Ammon's horn (tissue), 1 donor: Measurements from ENCODE around the gene EXOSC10.
A peak's percentile ranks its signal among the peaks of the same experiment; 100 is the strongest.
"Not testable (repeated sequence)": the region's sequence is repeated elsewhere in the genome, so short reads cannot be mapped to it uniquely, and the experiment has no call there.

Experiments
- DNase-seq: peaks from one replicate; pipeline ENCODE4 v3.0.0-alpha.2; 2016; ENCODE audit warnings: low spot score

The EXOSC10 gene

DNA sequence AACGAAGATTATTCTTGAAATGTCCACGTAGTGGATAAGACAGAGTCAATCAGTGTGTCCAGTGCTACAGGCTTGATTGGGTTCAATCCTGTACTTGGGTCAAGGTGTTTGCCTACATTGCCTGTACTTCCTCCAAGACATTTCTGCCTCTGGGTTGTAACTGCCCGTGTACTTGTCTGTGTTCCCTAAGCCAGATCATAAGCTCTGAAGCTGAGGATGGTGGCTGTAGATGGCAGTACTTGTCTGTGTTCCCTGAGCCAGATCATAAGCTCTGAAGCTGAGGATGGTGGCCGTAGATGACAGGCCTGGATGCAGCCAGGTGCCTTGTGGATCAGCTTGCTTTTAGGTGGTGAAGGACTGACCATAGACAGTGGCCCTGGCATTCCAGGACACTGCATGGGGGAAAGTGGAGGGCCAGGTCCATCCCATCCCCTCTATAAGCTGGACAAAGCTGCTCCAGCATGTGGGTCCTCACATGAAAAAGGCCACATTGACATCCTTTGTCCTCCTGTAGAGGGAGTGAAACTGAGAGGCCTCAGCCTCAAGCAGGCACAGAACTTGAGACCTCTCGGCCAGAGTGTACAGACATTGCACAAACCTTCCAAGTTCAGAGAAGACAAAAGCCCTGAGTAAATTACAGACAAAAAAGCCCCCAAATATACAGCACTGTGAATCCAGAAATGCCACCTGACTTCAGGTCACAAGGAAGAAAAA is 37.9 kb downstream of the EXOSC10 start:
- DNase-seq: no peak

DNA sequence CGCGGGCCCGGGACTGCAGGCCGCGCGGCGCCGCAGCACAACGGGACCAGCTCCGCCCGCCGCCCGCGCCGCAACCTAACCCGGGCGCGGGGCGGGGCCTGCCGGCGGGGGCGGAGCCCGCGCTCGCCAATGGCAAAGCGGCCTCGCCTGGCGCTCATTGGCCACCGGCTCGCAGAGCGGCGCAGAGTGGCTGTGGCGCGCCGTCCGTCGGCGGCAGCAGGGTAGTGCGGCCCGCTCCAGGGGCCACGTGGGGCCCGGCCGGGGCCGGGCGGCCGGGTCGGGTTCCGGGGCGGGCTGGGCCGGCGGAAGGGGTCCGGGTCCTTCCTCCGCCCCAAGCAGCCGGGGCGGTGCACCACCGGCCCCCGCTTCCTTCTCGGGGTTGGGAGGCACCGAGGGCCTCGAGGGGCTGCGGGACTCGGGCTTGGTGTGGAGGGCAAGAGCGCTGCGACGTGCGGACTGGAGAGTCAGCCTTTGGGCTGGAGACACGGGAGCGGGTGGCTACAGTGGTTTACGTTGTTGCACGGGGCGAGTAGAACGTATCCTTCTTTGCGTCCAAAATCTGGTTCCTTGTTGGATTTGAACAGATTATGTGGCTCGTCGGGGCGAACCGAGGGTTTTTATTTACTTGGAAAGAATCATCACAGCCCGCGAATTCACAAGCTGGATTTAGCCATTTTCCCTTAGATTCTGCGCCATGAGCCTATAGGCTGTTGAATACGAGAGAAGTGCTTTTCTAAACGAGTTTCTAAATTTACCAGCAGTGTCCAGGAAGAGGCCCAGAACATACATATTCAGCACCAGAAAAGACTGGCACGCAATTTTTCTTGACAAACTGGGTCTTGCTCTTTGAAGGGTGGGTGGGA is 39.5 kb downstream of the EXOSC10 start, which contains the start of gene SRM:
Gene SRM (minus strand): TSS at position 51 of the 863 bp plus-strand sequence. CDS start 75 bp downstream, outside the sequence.
- peak; percentile 93 for DNase-seq

DNA sequence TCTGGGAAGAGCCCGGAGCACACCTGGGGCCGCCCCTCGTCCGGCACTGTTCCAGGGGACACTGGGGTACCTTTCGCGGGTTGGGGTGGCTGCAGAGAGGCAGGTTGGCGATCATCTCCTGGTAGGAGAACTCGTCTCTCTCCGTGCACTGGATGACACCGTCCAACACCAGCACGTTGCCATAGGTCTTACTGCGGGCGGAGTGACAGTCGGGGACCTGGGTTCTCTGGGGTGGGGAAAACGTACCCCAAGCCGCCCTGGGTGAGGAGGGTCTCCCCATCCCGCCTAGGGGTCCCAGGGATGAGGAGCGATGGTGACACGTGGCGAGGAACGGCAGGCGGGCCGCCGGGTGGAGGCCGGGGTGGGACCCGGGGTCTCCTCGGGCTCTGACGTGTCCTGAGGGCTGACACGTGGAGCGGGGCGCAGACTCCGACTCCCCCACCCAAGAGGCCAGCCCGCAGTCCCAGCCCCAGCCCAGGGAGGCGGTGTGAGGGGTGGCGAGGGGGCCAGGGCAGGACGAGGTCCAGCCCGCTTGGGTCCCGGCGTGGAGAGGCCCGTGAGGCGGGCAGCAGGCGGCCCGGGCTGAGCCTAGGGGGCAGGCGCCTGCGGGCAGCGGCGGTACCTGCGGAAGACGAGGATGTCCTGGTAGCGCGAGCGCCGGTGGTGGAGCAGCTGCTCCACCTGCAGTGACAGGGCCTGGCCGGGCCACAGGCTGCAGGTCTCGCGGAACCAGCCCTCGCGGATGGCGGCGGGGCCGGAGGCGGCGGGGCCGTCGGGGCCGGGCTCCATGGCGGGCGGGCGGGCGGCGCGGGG is 40.3 kb downstream of the EXOSC10 start:
- DNase-seq: no peak

DNA sequence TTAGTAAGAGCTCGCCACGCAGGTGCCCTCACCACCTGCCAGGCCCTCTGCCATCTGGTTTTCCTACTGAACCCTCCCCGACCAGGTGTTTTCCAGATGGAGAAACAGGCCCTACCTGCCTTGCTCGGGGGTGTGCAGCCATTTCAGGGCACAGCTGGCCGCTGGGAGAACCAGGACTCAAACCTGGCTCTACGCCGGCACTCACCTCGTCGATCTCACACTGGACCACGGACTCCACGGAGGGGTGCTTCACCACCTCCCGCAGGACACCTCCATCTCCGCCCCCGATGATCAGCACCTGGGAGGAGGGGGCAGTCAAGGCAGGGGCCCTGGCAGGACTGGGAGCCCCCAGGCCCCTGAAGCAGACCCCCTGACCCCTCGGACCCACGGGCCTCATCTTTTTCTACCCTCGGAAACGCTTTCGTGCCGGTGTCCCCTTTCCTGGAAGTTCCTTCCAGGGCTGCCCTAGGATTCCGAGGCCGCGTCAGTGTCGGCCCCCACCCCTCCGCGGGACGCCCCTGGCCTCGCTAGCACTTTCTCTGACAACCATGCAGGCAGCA is 41.0 kb downstream of the EXOSC10 start:
- no peak for DNase-seq

DNA sequence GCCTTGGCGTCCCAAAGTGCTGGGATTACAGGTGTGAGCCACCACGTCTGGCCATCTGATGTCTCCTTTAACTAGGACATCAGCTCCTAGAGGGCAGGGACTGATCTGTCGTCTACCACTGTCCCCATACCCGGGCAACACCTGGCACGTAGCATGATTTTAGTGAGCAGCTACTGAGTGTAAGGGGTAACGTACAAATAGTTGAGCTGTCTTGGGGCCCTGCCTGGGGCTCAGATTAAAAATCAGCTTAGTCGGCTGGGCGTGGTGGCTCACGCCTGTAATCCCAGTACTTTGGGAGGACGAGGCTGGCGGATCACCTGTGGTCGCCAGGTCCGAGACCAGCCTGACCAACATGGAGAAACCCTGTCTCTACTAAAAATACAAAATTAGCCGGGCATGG is 41.6 kb downstream of the EXOSC10 start:
- no peak for DNase-seq

DNA sequence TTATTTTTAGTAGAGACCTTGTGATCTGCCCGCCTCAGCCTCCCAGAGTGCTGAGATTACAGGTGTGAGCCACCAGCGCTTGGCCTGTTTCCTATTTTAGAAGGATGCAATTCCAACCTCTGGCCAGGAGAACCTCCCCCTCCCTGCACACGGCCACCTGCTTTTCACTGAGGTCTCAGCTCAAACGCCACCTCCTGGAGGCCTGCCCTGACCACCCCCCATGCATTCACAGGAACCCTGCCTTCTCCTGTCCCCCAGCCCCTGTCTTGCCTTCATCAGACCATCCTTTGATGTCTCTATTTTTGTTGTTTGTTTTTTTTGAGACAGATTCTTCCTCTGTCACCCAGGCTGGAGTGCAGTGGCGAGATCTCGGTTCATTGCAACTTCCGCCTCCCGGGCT is 42.2 kb downstream of the EXOSC10 start:
- DNase-seq: no peak

DNA sequence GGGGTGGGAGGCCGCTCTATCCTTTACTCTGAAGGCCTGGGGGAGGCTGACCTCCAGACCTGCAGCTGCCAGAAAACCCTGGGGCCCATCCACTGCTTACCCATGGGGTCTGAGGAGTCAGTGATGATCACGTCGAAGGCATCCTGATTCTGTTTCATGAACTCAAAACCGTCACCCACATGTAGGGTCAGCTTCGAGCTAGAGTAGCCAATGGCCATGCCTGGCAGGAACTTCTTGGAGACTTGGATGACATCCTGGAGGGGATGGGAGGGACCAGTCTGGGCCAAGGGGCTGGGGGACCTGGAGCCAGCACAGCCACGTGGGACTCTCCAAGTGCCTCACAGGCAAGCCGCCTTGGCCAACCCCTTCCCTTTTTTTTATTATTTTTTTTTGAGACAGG is 43.2 kb downstream of the EXOSC10 start:
- DNase-seq: no peak

DNA sequence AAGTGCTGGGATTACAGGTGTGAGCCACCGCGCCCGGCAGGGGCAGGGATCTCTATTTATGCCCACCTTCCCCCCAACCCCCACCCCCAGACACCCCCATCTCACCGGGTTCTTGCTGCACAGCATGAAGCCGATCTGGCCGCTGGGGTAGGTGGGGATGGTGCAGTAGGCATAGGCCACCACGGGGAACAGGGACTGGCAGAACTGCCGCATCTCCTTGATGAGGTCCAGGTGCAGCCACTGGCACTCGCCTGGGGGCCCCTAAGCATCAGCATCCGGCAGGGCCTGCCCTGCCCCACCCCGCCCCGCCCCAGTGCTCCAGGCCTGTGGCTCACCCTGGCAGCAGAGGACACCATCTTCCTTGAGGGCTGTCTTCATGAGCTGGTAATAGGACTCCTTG is 44.0 kb downstream of the EXOSC10 start:
- no peak for DNase-seq

DNA sequence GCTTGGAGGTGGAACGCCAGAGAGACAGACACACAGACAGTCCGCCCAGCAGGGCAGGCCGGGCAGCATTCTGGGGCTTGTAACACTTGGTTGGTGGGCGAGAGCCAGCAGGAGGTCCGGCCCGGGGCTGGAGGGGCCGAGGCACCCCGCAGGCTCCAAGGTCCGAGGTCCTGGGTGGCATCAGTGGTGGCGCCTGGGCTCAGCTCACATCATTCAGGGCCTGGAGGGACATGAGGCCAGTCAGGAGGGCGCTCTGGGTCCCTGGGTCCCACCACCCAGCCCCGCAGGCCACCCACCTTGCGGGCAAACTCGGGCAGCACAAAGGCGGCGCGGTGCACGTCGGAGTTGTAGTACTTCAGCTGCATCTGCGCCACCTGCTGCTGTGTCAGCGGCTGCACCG is 45.0 kb downstream of the EXOSC10 start:
- no peak for DNase-seq

DNA sequence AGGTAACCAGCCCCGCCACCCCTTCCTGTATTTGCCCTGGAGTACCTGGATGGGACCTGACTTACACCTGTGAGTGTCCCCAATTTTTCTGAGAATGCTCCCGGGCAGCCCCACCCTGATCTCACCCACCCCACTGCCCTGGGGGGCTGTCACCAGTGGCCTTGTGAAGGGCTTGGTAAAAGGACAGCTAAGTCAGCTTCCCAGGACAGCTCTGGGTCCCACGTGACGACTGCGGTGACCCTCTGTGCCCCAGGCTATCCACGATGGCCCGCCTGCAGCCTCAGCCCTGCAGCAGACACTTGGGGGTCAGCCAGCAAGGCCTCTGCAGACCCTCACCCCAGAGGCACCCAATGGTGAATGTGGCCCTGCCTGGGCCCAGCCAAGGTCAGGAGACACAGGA is 45.5 kb downstream of the EXOSC10 start:
- no peak for DNase-seq

DNA sequence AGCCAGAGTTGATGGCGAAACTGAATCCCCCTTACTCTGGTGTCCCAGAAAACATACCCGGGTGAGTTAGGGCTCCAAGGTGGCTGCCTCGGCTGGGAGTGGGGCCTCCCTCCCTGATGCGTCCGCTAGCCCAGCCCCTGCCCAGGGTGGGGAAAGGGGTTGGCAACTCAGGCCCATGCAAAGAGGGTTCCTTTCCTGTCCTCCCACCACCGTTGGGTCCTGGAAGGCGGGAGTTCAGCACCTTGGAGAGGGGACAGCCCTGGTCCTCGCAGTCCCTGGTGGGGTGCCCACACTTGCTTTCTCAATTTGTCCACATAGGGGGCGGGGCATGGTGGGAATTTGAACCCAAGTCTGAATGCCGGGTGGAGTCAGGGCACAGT is 45.9 kb downstream of the EXOSC10 start:
- no peak for DNase-seq

DNA sequence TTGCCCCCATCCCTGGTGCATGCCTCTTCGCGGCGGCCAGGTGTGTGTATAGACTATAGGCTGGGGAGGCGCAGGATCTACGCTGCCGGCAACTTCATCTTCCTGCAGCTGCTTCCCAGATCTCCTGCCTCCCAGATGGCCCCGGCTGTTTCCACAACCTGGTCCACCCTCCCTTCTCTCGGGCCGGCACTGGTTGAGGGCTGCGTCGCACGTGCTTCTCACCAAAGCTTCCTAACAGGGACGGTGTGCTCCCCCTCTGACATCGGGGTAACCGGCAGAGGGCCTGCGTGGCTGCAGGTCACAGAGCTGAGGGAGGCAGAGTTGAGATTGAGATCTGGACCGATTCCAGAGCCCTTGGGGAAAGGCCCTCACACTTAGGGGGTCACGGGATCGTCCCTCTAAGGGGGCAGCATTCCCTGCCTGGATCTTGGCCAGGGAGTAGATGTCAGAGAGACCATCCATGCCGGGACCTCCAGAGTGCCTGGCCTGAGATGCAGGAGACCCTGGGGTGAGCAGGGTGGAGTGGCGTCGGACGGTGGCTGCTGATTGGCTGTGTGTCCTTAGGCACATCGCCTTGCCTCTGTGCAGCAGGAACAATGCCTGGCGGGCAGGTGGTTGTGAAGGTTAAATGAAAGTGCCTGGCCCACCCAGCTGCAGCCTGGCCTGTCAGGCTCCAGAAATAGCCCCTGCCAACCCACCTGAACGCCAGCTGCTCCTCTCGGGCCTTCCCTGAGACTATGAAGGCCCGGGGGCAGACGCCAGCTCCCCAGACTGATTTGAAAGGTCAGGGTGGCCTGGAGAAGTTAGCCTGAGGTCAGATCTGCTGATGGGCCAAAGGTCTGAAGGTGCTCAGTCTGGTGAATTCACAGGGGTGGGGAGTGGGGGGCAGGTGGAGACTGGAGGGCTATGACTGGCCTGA is 46.6 kb downstream of the EXOSC10 start:
- no peak for DNase-seq

DNA sequence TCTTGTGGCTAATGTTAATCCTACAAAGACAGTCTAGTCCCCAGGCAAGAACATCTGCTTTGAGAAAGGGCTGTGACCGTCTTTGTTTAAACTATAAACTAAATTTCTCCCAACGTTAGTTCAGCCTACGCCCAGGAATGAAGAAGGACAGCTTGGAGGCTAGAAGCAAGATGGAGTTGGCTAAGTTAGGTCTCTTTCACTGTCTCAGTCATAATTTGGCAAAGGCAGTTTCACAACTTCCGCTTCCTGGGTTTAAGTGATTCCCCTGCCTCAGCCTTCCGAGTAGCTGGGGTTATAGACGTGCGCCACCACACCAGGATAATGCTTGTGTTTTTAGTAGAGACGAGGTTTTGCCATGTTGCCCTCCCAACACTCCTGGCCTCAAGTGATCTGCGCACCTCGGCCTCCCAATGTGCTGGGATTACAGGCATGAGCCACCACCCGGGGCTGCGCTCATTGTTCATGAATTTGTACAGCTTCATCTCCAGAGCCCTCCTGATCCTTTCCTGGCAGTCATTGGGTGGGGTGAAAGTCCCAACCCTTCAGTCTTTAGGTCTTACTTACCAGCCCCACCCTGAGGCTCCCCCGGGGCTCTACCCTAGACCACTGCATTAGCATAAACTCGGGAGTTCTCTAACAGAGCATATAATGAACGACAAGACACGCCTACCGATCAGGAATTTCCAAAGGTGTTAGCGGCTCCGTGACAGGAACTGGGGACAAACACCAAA is 47.7 kb downstream of the EXOSC10 start:
- DNase-seq: no peak

DNA sequence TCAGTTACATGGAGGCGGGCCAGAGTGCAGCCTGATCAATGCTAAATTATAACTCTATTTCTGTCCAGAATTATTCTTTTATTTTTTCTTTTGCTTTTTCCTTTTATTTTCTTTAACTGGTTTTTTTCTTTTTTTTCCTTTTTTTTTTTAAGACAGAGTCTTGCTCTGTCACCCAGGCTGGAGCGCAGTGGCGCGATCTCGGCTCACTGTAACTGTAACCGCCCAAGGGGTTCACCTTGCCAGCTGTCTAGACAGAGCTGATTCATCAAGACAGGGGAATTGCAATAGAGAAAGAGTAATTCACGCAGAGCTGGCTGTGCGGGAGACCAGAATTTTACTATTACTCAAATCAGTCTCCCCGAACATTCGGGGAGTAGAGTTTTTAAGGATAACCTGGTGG is 48.5 kb downstream of the EXOSC10 start:
- DNase-seq: not testable (repeated sequence)

DNA sequence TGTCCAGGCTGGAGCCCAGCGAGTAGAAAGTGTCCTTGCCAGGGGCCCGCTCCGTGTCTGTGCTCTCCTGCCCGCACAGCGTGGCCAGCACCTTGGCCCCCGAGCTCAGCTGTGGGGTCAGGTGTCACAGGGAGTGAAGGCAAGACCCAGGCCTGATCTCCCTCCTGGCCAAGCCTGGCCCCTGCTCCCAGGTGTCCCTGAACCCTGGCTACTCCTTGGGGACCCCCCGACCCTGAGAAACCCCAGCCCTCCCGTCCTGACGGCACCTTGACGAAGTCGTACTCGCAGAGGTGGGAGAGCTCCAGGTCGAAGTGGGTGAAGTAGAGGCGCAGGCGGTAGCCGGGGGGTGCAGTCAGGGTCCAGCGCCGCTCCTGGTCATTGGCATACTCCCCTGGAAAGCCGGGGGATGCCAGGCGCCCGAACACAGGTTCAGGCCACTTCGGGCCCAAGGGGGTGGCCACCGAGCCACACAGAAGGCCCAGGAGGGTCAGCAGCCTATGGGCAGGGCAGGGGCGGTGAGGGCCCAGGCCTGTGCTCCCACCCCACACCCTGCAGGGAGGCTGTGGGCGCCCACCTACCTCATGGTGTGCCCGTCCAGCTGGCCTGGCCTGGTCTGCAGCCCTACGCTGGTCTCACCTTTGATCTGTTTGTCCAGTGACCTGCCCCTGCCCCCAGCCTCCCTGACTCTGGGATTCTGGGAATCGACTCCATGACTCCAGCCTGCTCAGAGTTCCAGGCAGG is 52.9 kb downstream of the EXOSC10 start, which contains the start of gene MASP2:
Gene MASP2 (minus strand): TSS at position 615 of the 741 bp plus-strand sequence. CDS start 32 bp downstream, at position 583.
- no peak for DNase-seq

DNA sequence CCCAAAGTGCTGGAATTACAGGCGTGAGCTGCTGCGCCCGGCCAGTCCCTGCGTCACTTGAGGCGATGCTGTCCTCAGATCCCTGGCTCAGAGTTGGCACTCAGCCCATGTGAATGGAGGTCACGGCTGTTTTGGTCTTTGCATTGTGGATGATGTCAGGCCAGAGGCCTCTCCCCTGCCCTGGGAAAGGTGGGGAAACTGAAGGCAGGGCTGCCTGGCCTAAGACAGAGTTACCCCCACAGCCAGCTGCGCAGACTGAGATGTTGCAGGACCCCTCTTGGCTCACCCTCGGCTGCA is 53.5 kb downstream of the EXOSC10 start:
- DNase-seq: no peak

DNA sequence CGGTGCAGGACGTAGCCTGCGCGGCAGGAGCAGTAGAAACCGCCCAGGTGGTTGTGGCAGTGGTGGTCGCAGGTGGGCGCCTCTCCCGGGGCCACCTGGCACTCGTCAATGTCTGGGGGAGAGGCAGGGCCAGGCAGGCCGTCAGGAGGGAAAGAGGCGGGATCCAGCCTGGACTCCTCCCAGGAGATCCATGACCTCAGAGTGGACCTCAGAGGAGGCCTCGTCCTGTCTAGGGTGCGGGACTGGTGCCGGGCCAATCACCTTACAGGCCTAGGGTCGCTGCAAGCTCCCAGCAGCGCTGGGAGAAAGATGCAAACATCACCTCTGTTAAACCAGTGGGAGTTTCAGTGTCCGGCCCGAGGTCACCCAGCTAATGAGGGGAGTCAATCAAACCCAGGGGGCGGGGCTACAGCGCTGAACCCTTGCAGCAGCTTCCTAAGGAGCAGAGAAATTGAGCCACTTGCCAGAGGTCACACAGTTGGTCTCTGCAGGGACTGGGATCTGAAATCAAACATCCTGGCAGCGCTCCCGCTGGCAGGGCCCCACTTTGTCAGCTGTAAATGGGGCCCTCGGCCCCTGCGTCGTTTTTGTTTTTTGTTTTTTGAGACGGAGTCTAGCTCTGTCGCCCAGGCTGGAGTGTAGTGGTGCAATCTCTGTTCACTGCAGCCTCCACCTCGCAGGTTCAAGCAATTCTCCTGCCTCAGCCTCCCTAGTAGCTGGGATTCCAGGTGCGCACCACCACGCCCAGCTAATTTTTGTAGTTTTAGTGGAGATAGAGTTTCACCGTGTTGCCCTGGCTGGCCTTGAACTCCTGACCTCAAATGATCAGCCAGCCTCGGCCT is 54.0 kb downstream of the EXOSC10 start:
- DNase-seq: no peak

DNA sequence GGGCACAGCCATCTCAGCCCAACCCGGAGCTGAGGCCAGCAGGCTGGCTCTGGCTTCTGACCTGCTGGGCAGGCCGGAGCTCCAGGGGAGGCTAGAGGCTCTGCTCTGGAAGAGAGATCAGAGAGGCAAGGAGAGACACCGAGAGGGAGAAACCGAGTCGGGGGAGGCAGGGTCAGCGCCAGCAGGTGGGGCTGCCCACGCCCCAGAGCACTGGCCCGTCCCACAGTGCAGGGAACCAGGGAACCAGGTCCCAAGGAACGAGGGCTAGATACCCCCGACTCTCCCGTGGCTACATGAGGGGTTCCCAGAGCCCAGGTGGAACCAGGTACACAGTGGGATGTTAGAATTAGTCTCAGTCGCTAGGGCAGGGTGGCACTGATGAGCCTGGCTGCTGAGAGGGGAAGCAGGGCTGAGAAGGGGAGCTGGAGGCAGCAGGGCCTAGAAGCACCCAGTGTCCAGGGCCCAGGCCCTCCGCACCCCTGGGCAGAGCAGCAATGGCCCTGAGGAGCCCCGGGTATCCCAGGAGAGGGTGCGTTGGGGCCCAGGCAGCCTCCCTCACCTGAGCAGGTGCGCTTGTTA is 54.7 kb downstream of the EXOSC10 start:
- DNase-seq: no peak
